Activated B cell treated with CpG ODN at 0.5 μM for 24 hours (primary cell): ENCODE data around the gene KRTAP2-4. TPM values are rescaled to one million over a fixed set of nuclear protein-coding genes. Genes with fewer than 3 reads are reported as not detected.
"Not testable (repeated sequence)": the region's sequence is repeated elsewhere in the genome, so short reads cannot be mapped to it uniquely, and the experiment has no call there.

Experiments
- ATAC-seq: fragments of 200-7000 bp; cut with Tn5 transposase; one replicate; pipeline ENCODE4 v1.10.0; 2021; ENCODE audit warnings: low read depth, mild to moderate bottlenecking, moderate library complexity
- CTCF ChIA-PET: fragments of 350-600 bp; sonication (Branson Sonifier 250); formaldehyde crosslinking; loops from one replicate; lab custom pipeline; 2021; ENCODE audit warnings: antibody characterized with exemption; lab: Charles Lee
- POLR2A ChIA-PET: fragments of 350-600 bp; sonication (Branson Sonifier 250); formaldehyde crosslinking; loops from one replicate; lab custom pipeline; 2021; ENCODE audit warnings: antibody characterized with exemption; lab: Charles Lee
- DNase-seq: peaks from one replicate; pipeline ENCODE4 v3.0.0; 2022
- H3K27ac Mint-ChIP-seq: one replicate; pipeline ENCODE4 v1.8.0; 2020; ENCODE audit warnings: mixed read lengths
- H3K27me3 Mint-ChIP-seq: one replicate; pipeline ENCODE4 v1.8.0; 2021; ENCODE audit warnings: mixed read lengths
- H3K36me3 Mint-ChIP-seq: one replicate; pipeline ENCODE4 v1.8.0; 2021; ENCODE audit warnings: low read depth, mixed read lengths
- H3K4me1 Mint-ChIP-seq: one replicate; pipeline ENCODE4 v1.8.0; 2021; ENCODE audit warnings: mixed read lengths
- H3K4me3 Mint-ChIP-seq: one replicate; pipeline ENCODE4 v1.8.0; 2020; ENCODE audit warnings: mild to moderate bottlenecking, mixed read lengths
- H3K9me3 Mint-ChIP-seq: one replicate; pipeline ENCODE4 v1.8.0; 2020; ENCODE audit warnings: mixed read lengths
- intact Hi-C: fragments of 100-400 bp; cut with micrococcal nuclease; formaldehyde crosslinking; loops from one replicate; pipeline ENCODE4 v1.15.1; 2024
- total RNA-seq: library from RNA; stranded (reverse); gene quantifications from 2 replicates; pipeline ENCODE4 v1.2.3, GENCODE V29; 2022
- TF ChIP-seq, protein P1 (sequence below): fragments of 200-600 bp; IDR thresholded peaks from one replicate; pipeline ENCODE4 v1.8.0; 2022; ENCODE audit warnings: antibody characterized with exemption, mild to moderate bottlenecking

Gene KRTAP2-4
- total RNA-seq, 1 donor from 2014 or later = not detected

DNA sequence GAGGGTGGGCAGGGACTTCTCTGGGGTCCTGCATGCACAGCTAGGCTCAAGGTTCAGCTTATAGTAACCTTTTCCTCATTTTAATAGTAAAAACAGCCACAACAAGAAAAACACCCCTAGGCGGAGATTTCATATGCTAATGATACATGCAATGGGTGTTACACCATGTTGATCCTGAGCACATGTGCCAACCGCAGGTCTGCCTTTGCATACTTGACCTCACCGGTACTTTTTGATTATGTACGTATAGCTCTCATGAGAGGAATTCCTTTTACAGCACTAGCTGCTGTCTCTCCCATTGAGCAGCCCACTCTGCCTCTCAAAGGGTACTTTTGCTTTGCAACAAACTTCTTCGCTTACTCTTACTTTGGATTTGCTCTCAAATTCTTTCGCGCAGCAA, 30.4 kb upstream of the KRTAP2-4 start:
- Mint-ChIP-seq H3K4me3 (no peak overlapping the region), H3K4me1 (peaks cover 10% of the 10 kb centered on the region), H3K27ac (no peak overlapping the region), H3K9me3 (peaks cover 2% of the 10 kb centered on the region), H3K36me3 (no peaks in the 10 kb centered on the region), H3K27me3 (peaks cover 25% of the 10 kb centered on the region)
- no peak for ATAC-seq
- CTCF ChIA-PET = no interaction called here
- no peak for DNase-seq
- TF ChIP-seq, protein P1, sequence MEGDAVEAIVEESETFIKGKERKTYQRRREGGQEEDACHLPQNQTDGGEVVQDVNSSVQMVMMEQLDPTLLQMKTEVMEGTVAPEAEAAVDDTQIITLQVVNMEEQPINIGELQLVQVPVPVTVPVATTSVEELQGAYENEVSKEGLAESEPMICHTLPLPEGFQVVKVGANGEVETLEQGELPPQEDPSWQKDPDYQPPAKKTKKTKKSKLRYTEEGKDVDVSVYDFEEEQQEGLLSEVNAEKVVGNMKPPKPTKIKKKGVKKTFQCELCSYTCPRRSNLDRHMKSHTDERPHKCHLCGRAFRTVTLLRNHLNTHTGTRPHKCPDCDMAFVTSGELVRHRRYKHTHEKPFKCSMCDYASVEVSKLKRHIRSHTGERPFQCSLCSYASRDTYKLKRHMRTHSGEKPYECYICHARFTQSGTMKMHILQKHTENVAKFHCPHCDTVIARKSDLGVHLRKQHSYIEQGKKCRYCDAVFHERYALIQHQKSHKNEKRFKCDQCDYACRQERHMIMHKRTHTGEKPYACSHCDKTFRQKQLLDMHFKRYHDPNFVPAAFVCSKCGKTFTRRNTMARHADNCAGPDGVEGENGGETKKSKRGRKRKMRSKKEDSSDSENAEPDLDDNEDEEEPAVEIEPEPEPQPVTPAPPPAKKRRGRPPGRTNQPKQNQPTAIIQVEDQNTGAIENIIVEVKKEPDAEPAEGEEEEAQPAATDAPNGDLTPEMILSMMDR = no peak
- intact Hi-C loops = no loop called here
- POLR2A ChIA-PET = no interaction called here

DNA sequence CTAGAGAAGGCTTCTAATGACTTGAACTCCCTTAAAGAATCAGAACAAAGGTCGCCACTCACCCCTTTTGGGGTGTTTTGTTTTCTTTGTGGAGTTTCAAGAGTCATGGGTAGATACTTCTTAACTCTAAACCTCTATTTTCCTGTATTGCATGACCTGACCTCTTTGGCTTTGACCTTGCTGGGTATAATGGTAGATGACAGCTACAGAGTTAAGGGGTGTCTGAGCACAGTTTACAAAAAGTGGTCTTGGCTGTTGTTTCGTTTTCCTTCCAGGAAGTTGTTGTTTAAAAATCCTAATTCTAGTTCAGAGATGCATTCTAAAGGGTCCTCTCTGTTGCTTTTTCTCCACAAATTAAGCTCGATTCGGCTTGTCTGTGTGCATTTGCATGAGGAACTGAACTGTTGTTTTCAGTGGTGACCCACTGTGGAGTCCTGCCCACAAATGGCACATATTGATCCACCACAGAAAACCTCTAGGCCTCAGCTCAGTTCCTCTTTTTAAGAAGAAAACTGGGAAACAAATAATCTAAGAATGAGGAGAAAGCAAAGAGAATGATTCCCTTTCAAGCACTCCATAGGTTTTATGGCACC, 23.2 kb upstream of the KRTAP2-4 start:
- H3K36me3 Mint-ChIP-seq, H3K27me3 Mint-ChIP-seq, H3K4me3 Mint-ChIP-seq, H3K4me1 Mint-ChIP-seq, DNase-seq, ATAC-seq, CTCF ChIA-PET, POLR2A ChIA-PET, intact Hi-C loops, H3K9me3 Mint-ChIP-seq, H3K27ac Mint-ChIP-seq: not testable (repeated sequence)

DNA sequence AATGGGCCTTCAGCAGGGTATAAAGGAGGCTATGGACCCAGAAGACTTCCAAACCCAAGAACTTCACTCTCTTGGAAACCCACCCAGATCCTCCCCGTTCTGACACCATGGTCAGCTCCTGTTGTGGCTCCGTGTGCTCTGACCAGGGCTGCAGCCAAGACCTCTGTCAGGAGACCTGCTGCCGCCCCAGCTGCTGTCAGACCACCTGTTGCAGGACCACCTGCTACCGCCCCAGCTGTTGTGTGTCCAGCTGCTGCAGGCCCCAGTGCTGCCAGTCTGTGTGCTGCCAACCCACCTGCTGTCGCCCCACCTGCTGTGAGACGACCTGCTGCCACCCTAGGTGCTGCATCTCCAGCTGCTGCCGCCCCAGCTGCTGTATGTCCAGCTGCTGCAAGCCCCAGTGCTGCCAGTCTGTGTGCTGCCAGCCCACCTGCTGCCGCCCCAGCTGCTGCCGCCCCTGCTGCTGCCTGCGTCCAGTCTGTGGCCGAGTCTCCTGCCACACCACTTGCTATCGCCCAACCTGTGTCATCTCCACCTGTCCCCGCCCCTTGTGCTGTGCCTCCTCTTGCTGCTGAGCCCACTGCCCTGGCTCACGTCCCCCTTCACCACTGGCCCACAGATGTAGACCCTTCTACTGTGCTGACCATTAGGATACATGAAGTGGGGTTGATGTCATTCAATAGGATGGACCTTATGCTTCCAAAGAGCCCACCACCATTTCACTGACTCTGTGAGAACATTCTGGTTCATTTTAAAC, 18.6 kb upstream of the KRTAP2-4 start, which contains the start of gene KRTAP4-7:
Gene KRTAP4-7, plus strand, starts transcription at position 51 of the 757 bp plus-strand sequence. Its CDS starts 57 bp downstream, at position 108.
- DNase-seq, ATAC-seq, H3K27ac Mint-ChIP-seq, H3K9me3 Mint-ChIP-seq, intact Hi-C loops, H3K36me3 Mint-ChIP-seq, POLR2A ChIA-PET, CTCF ChIA-PET, H3K4me3 Mint-ChIP-seq, H3K4me1 Mint-ChIP-seq: not testable (repeated sequence)
- H3K27me3 Mint-ChIP-seq = peaks cover 10% of the 10 kb centered on the region

DNA sequence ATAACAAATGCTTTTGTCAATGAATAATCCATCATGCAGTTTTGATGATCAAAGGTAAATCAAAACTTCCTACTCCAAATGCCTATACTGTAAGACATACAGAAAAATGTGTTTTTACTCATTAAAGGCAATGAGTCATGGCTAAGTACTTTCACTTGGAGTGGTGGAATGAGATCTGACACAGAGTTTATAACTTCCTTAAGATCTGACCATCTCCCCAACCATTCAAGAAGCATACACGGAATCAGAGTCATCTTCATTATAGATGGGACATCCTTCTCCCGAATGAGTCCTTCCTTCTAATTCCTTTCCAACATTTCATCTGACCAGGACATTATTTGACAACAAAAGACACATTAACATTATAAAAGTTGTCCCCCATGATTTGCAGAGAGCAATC, 17.7 kb upstream of the KRTAP2-4 start:
- H3K36me3 Mint-ChIP-seq, intact Hi-C loops: not testable (repeated sequence)

DNA sequence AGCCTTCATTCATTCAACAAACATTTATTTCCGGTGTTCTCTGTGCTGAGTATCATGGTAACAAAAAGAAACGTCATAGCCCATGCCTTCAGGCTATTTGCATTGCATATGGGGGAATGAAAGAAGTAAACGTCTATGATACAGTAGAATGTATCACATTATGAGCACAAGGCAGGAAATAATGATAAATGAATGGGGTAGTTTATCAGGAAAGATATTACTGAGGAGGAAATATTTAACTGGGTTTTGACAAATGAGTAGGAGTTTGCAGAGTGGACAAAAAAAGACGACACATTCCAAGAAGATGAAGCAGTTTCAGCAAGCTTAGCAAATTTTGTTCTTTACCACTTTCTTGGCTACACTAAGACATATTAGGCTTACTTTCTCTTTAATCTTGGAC, 16.9 kb upstream of the KRTAP2-4 start:
- ChIA-PET POLR2A (no interaction called here), CTCF (no interaction called here)
- peaks cover 16% of the 10 kb centered on the region for H3K27me3 Mint-ChIP-seq
- DNase-seq (no peak), ATAC-seq (no peak)
- intact Hi-C loops = no loop called here
- no peaks in the 10 kb centered on the region for H3K9me3 Mint-ChIP-seq
- TF ChIP-seq, protein P1 = no peak
- H3K4me3 Mint-ChIP-seq = no peak overlapping the region
- H3K36me3 Mint-ChIP-seq = no peaks in the 10 kb centered on the region
- H3K27ac Mint-ChIP-seq = no peak overlapping the region
- H3K4me1 Mint-ChIP-seq = no peaks in the 10 kb centered on the region

More for the DNA sequence above, 17.7 kb upstream of the KRTAP2-4 start:
- H3K4me3 Mint-ChIP-seq, POLR2A ChIA-PET, CTCF ChIA-PET, DNase-seq, ATAC-seq, H3K9me3 Mint-ChIP-seq, H3K4me1 Mint-ChIP-seq, H3K27ac Mint-ChIP-seq: not testable (repeated sequence)
- H3K27me3 Mint-ChIP-seq = peaks cover 12% of the 10 kb centered on the region

DNA sequence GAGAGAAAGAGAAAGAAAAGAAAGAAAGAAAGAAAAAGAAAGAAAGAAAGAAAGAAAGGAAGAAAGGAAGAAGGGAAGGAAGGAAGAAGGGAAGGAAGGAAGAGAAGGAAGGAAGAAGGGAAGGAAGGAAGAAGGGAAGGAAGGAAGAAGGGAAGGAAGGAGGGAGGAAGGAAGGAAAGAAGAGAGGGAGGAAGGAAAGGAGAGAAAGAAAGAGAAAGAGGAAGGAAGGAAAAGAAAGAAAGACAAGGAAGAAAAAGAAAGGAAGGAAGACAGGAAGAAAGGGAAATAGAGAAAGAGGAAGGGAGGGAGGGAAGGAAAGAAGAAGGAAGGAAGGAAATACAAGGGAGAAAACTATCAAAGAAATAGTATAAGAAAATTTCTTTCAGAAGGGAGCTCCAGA, 11.1 kb upstream of the KRTAP2-4 start:
- no peaks in the 10 kb centered on the region for H3K4me1 Mint-ChIP-seq
- intact Hi-C loops = no loop called here
- TF ChIP-seq, protein P1 = no peak
- ATAC-seq (no peak), DNase-seq (no peak)
- no peak overlapping the region for H3K4me3 Mint-ChIP-seq
- no peaks in the 10 kb centered on the region for H3K9me3 Mint-ChIP-seq
- ChIA-PET CTCF (no interaction called here), POLR2A (no interaction called here)
- no peak overlapping the region for H3K27ac Mint-ChIP-seq
- H3K36me3 Mint-ChIP-seq = no peaks in the 10 kb centered on the region
- H3K27me3 Mint-ChIP-seq = peaks cover 20% of the 10 kb centered on the region
